SK-N-SH treated with all-trans-retinoic acid at 6 μM for 48 hours (cell line): ENCODE measurements around the gene HPS3.

ENCODE experiments used
- ARNTL ChIP-seq: fragments of 450-650 bp; formaldehyde crosslinking; IDR thresholded peaks from 2 replicates; pipeline ENCODE4 v1.5.0; 2020; ENCODE audit warnings: low read depth, mild to moderate bottlenecking, moderate library complexity, borderline replicate concordance
- ESRRG ChIP-seq: fragments of 250-450 bp; sonication (Bioruptor Pico); IDR thresholded peaks from 2 replicates; pipeline ENCODE4 v1.6.1; 2021; ENCODE audit warnings: mild to moderate bottlenecking
- ISL1 ChIP-seq: fragments of 250-450 bp; sonication (Bioruptor Pico); IDR thresholded peaks from 2 replicates; pipeline ENCODE4 v2.1.2; 2022; ENCODE audit warnings: mild to moderate bottlenecking, moderate library complexity
- PATZ1 ChIP-seq: fragments of 250-450 bp; sonication (Bioruptor Pico); IDR thresholded peaks from 2 replicates; pipeline ENCODE4 v1.8.0; 2020; ENCODE audit warnings: mild to moderate bottlenecking, moderate library complexity, borderline replicate concordance
- PPARA ChIP-seq: fragments of 250-450 bp; sonication (Bioruptor Pico); IDR thresholded peaks from 2 replicates; pipeline ENCODE4 v1.5.0; 2020; ENCODE audit warnings: mild to moderate bottlenecking, borderline replicate concordance
- TCF4 ChIP-seq: fragments of 250-450 bp; sonication (Bioruptor Pico); IDR thresholded peaks from 2 replicates; pipeline ENCODE4 v1.8.0; 2021; ENCODE audit warnings: mild to moderate bottlenecking, moderate library complexity, borderline replicate concordance
- TOX ChIP-seq: fragments of 250-450 bp; sonication (Bioruptor Pico); IDR thresholded peaks from 2 replicates; pipeline ENCODE4 v1.8.0; 2021; ENCODE audit warnings: mild to moderate bottlenecking, moderate library complexity, borderline replicate concordance
- TSHZ2 ChIP-seq: fragments of 250-450 bp; sonication (Bioruptor Pico); IDR thresholded peaks from 2 replicates; pipeline ENCODE4 v1.5.0; 2020; ENCODE audit warnings: mild to moderate bottlenecking, moderate library complexity
- ZFP3 ChIP-seq: fragments of 250-450 bp; sonication (Bioruptor Pico); IDR thresholded peaks from 2 replicates; pipeline ENCODE4 v1.5.0; 2020; ENCODE audit warnings: mild to moderate bottlenecking, moderate library complexity
- ZNF8 ChIP-seq: fragments of 450-650 bp; formaldehyde crosslinking; IDR thresholded peaks from 2 replicates; pipeline ENCODE4 v1.5.0; 2020; ENCODE audit warnings: mild to moderate bottlenecking, moderate library complexity

GRCh38 chr3:149114458-149114857 lies 15.0 kb upstream of the HPS3 start:
- TF ChIP-seq ISL1 (CRISPR knock-in tag) (no peak), TCF4 (no peak), ESRRG (CRISPR knock-in tag) (no peak), ZFP3 (CRISPR knock-in tag) (no peak), PPARA (CRISPR knock-in tag) (no peak), TSHZ2 (CRISPR knock-in tag) (no peak), ZNF8 (no peak), PATZ1 (CRISPR knock-in tag) (no peak), TOX (CRISPR knock-in tag) (no peak), ARNTL (CRISPR knock-in tag) (no peak)
